Right lobe of liver (tissue), 6 donors: ENCODE data around the gene TAS2R16. TPM values are rescaled to one million over a fixed set of nuclear protein-coding genes. Genes with fewer than 3 reads are reported as not detected.

Experiments
- ATAC-seq, 4 donors: fragments of 200-7000 bp; cut with Tn5 transposase; one replicate each; pipeline ENCODE4 v1.9.1; 2020; ENCODE audit warnings: mild to moderate bottlenecking in 4 of 4, moderate library complexity in 4 of 4
- DNase-seq, 3 donors: peaks; one replicate each; pipeline ENCODE4 v3.0.0-alpha.2; 2020
- H3K27ac ChIP-seq, 3 donors: fragments of 200-600 bp; one replicate each; pipeline ENCODE4 v1.8.0; 2022
- H3K27me3 ChIP-seq, 2 donors: fragments of 200-600 bp; one replicate each; pipeline ENCODE4 v1.8.0; 2022
- H3K36me3 ChIP-seq, 4 donors: fragments of 200-600 bp; sonication (generic) in 1 of 4; one replicate each; pipeline versions ENCODE4 v1.5.1 to v1.8.0; 2017 to 2022; ENCODE audit warnings: control low read depth in 1 of 4
- H3K4me1 ChIP-seq, 4 donors: fragments of 200-600 bp; sonication (generic) in 1 of 4; one replicate each; pipeline versions ENCODE4 v1.5.1 to v1.8.0; 2017 to 2022; ENCODE audit warnings: control low read depth in 1 of 4
- H3K4me3 ChIP-seq, 3 donors: fragments of 200-600 bp; one replicate each; pipeline ENCODE4 v1.8.0; 2022
- H3K9me3 ChIP-seq, 4 donors: fragments of 200-600 bp; sonication (generic) in 1 of 4; one replicate each; pipeline versions ENCODE4 v1.5.1 to v1.8.0; 2017 to 2022; ENCODE audit warnings: control low read depth in 1 of 4
- POLR2A ChIP-seq: fragments of 450-650 bp; IDR thresholded peaks from one replicate; pipeline ENCODE4 v1.6.1; 2017; ENCODE audit warnings: antibody characterized with exemption, mild to moderate bottlenecking
- WGBS: methylation state at CpG from one replicate; pipeline ENCODE4 v1.1.6; 2018; ENCODE audit warnings: low coverage, low lambda C conversion rate; ENCODE audit not compliant: insufficient coverage; ENCODE audit errors: missing lambda C conversion rate; 5-methylcytosine and 5-hydroxymethylcytosine counted together
- intact Hi-C, 2 donors: fragments of 100-400 bp; cut with DNase I; formaldehyde crosslinking; loops; one replicate each; pipeline versions ENCODE4 v1.11.2 to v1.14.1; 2022
- total RNA-seq, 6 experiments: library from RNA; depleted of rRNA in 2 of 6; stranded (reverse); fragments of >200 nt in 2 of 6; fragmentation: NEBNext Ultra II Directional in 3 of 6; extraction: Animal tissue kit (Norgen Biotek cat#: 25700) in 3 of 6; gene quantifications; one replicate each; pipeline versions ENCODE4 v1.1.0 to v1.2.4, GENCODE V29; 2016 to 2023
- TF ChIP-seq, protein P1 (sequence below), 4 donors: fragments of 200-600 bp in 3 of 4; fragments of 450-650 bp in 1 of 4; IDR thresholded peaks; one replicate each; pipeline versions ENCODE4 v1.5.1 to v1.8.0; 2016 to 2022; ENCODE audit warnings: antibody characterized with exemption in 4 of 4, mild to moderate bottlenecking in 2 of 4
- donor health status: DM: no; HTN: yes; CAD: no.
- donor health status: DM: no; HTN: no; CAD: no.
- donor health status: DM: no; HTN: no; CAD: no.
- donor health status: DM: no; HTN: yes; CAD: no.
- donor health status: DM: no; HTN: yes; CAD: no.

Gene TAS2R16
- total RNA-seq, 6 experiments from 2014 or later = not detected

DNA sequence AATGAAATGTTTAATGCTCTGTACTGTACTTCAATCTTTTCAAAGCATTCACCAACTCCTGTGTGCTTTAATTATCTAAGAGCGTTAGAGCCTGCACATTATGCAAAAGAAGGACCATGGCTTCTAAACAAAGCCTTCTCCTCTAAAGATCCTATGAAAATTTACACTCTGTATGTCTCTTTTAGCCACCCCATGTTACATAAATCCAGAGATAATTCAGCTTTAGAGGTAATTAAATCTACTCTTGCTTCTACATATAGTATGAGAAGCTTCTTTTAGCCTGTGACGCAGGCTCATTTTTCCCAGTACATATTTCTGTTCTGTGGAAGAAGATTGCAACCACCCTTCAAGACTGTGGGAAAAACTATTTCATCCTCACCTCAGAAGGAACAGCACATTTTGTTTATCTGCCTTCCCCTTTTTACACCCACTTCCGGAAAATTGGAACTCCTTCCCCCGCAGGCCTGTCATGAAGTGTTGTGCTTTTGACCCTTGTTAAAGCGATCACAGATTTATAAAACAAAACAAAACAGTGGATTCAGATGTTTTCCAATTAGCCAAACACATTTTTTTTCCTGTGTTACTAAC, 8.1 kb upstream of the TAS2R16 start:
- no peaks in the 10 kb centered on the region for H3K36me3 ChIP-seq
- no peaks in the 10 kb centered on the region for H3K27me3 ChIP-seq
- no peaks in the 10 kb centered on the region for H3K9me3 ChIP-seq
- WGBS = 48% methylated on average over 5 of the region's 5 CpGs
- TF ChIP-seq, protein P1, sequence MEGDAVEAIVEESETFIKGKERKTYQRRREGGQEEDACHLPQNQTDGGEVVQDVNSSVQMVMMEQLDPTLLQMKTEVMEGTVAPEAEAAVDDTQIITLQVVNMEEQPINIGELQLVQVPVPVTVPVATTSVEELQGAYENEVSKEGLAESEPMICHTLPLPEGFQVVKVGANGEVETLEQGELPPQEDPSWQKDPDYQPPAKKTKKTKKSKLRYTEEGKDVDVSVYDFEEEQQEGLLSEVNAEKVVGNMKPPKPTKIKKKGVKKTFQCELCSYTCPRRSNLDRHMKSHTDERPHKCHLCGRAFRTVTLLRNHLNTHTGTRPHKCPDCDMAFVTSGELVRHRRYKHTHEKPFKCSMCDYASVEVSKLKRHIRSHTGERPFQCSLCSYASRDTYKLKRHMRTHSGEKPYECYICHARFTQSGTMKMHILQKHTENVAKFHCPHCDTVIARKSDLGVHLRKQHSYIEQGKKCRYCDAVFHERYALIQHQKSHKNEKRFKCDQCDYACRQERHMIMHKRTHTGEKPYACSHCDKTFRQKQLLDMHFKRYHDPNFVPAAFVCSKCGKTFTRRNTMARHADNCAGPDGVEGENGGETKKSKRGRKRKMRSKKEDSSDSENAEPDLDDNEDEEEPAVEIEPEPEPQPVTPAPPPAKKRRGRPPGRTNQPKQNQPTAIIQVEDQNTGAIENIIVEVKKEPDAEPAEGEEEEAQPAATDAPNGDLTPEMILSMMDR (IDR thresholded peaks at IDR 0.05) = no peak
- no peak for TF ChIP-seq POLR2A
- no peak for ATAC-seq
- intact Hi-C loops = no loop called here
- H3K4me3 ChIP-seq = no peak overlapping the region
- H3K4me1 ChIP-seq = no peaks in the 10 kb centered on the region
- no peak for DNase-seq
- H3K27ac ChIP-seq = no peak overlapping the region

DNA sequence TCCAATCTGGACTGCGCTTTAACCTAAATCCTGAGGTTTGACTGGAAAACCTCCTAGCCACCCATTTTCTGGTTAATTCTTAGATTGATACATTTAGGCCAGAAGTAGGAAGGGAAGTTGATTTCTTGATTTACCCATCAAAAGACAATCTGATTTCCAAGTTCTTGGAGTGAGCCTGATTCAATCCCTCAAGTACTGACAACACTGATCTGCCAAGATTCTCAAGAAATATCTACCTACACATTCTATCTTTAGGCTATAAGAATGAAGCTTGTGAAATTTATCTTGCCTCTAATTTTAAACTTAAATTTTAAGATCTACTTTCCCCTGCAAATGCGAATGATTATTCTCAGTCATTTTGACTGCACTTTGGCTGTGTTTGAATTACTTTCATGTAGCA, 5.9 kb downstream of the TAS2R16 start:
- ATAC-seq = no peak
- no peaks in the 10 kb centered on the region for H3K4me1 ChIP-seq
- intact Hi-C loops = no loop called here
- H3K36me3 ChIP-seq = no peaks in the 10 kb centered on the region
- no peak for TF ChIP-seq POLR2A
- TF ChIP-seq, protein P1 (IDR thresholded peaks at IDR 0.05) = no peak
- H3K27me3 ChIP-seq = no peaks in the 10 kb centered on the region
- no peak overlapping the region for H3K27ac ChIP-seq
- no peak overlapping the region for H3K4me3 ChIP-seq
- WGBS = 79% methylated on average over 2 of the region's 2 CpGs
- no peak for DNase-seq
- H3K9me3 ChIP-seq = no peaks in the 10 kb centered on the region

DNA sequence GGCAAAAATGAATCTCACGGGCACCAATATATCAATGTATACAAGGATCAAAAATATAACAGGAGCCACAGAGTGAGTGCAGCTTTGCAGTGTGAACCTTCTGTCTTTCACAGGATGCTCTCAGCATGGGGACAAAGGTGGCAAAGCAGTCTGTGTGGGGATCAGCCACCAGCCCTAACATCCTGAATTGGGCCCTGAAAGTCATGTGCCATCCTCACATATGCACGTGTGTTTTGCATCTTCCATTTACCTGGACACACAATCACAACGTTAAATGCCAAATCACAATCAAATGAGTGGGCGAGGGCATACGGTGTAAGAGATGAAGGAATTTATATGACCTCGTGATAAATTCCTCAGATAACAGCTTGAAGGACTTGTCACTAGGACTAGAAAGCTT, 6.5 kb downstream of the TAS2R16 start:
- intact Hi-C loops = no loop called here
- H3K9me3 ChIP-seq = no peaks in the 10 kb centered on the region
- H3K27ac ChIP-seq = no peak overlapping the region
- ATAC-seq (no peak), DNase-seq (no peak)
- TF ChIP-seq, protein P1 (IDR thresholded peaks at IDR 0.05) = no peak
- TF ChIP-seq POLR2A = no peak
- H3K27me3 ChIP-seq = no peaks in the 10 kb centered on the region
- no peak overlapping the region for H3K4me3 ChIP-seq
- WGBS = 38% methylated on average over 5 of the region's 6 CpGs
- no peaks in the 10 kb centered on the region for H3K36me3 ChIP-seq
- no peaks in the 10 kb centered on the region for H3K4me1 ChIP-seq

DNA sequence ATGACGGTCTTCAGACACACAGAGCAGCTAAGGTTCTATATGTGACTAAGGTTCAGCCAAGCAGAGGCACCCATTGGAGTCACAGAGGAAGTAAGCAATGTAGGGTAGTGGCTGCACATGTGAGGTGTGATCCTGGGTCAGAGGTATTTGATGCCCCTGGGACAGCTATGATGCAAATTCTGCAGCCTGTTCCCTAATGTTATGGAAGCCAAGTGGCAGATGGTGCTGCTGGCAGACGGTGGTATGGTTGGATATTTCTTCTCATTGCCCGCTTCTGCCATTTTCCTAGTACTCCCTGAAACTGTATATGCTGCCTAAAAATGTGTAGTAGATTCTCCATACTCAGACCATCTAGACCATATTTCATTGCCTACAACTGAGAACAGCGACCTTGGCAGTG, 7.2 kb downstream of the TAS2R16 start:
- Histone ChIP-seq H3K4me1 (no peaks in the 10 kb centered on the region), H3K27me3 (no peaks in the 10 kb centered on the region), H3K36me3 (no peaks in the 10 kb centered on the region), H3K27ac (no peak overlapping the region), H3K9me3 (no peaks in the 10 kb centered on the region), H3K4me3 (no peak overlapping the region)
- 28% methylated on average over 3 of the region's 4 CpGs for WGBS
- no peak for TF ChIP-seq POLR2A
- TF ChIP-seq, protein P1 (IDR thresholded peaks at IDR 0.05) = no peak
- no peak for ATAC-seq
- DNase-seq = no peak
- intact Hi-C loops = no loop called here

DNA sequence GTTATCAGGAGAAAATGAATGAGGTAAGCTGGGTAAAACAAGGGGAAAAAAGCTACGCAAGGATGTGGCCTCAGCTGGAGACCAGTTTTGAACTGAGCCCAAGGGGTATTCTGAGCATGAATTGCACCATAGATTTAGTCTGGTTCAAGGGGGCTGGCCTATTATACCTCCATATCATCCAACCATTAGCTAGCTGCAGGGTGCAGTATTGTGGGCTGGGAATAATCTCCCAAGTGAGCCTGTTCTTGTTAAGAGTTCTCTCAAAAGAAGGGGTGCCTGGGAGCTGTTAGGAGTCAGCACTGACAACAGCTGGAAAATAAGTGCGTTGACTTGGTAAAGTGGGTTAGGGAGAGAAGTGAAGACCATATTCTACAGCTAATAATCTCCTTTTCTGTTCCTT, 8.0 kb downstream of the TAS2R16 start:
- H3K9me3 ChIP-seq = no peaks in the 10 kb centered on the region
- WGBS = 82% methylated on average over 2 of the region's 2 CpGs
- no peak overlapping the region for H3K4me3 ChIP-seq
- H3K27ac ChIP-seq = no peak overlapping the region
- ATAC-seq = no peak
- no peak for DNase-seq
- no peaks in the 10 kb centered on the region for H3K36me3 ChIP-seq
- intact Hi-C loops = no loop called here
- H3K4me1 ChIP-seq = no peaks in the 10 kb centered on the region
- TF ChIP-seq POLR2A = no peak
- TF ChIP-seq, protein P1 (IDR thresholded peaks at IDR 0.05) = no peak
- no peaks in the 10 kb centered on the region for H3K27me3 ChIP-seq
